GM18909 (cell line): ENCODE measurements around the gene CNPY3.
"Not testable (repeated sequence)": the region's sequence is repeated elsewhere in the genome, so short reads cannot be mapped to it uniquely, and the experiment has no call there.

Source experiments
- ATAC-seq: cut with Tn5 transposase; IDR thresholded peaks from one replicate; pipeline ENCODE4 v1.9.1; 2021; ENCODE audit warnings: mild to moderate bottlenecking; ENCODE audit not compliant: unreplicated experiment, poor library complexity

CNPY3 gene

GRCh38 chr6:42914546-42914945 is 14.7 kb upstream of the CNPY3 start:
- no peak for ATAC-seq

GRCh38 chr6:42915732-42916131 is 13.5 kb upstream of the CNPY3 start, which contains the start of gene PTCRA:
Gene PTCRA (plus strand): TSS chr6:42916053. CDS start chr6:42916070, 17 bp downstream.
- no peak for ATAC-seq

- ATAC-seq: no peak
These were observed 13.0 kb upstream of the CNPY3 start for GRCh38 chr6:42916288-42916687.

GRCh38 chr6:42921801-42922200 is 7.5 kb upstream of the CNPY3 start:
- no peak for ATAC-seq

- no peak for ATAC-seq
These were observed 5.6 kb upstream of the CNPY3 start for GRCh38 chr6:42923666-42924065.

- no peak for ATAC-seq
These were observed 3.9 kb upstream of the CNPY3 start for GRCh38 chr6:42925248-42925857.

DNA sequence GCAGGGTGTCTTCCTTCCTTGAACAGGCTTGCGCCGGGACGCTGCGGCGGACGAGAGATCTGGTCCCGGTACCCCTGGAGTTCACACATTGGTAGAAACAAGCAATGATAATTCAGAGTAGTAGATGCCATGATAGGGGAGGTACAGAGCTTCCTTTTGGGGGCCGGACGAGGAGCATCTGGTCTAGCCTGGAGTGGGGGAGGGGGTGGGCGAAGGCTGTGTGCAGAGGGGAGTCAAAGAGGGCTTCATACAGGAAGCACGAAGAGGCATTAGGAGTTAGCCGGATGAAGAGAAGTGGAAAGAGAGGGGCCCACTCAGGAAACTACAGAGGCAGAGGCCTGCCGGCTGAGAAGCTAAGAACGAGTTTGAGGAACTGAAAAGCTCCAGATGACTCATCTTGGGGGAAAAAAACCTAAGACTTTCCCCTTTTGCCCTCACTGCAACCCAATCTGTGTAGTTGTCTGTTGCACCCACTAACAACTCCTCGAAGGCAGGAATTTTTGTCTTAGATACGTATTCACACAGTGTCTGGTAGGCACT is 611 bp downstream of the CNPY3 start:
- peak; percentile 51 for ATAC-seq

DNA sequence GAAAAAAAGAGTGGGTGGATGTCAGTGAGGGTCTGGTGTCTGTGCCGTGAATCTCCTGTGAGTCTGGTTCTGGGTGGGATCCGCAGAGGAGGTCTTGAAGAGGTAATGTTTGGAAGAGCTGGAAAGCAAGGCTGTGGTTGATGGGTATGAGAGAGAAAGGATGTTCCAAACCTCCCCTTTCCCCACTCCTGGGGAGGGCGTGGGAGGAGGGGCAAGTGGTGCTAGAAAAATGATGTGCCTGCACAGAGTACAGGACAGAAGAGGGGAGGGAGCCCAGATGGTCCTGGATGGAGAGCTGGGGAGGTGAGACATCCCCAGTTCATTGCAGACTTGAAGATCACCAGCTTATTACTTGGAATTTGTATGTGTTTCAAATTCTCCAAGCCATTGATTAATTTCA is 3.1 kb downstream of the CNPY3 start:
- no peak for ATAC-seq

GRCh38 chr6:42933205-42933604 is 3.9 kb downstream of the CNPY3 start:
- no peak for ATAC-seq

DNA sequence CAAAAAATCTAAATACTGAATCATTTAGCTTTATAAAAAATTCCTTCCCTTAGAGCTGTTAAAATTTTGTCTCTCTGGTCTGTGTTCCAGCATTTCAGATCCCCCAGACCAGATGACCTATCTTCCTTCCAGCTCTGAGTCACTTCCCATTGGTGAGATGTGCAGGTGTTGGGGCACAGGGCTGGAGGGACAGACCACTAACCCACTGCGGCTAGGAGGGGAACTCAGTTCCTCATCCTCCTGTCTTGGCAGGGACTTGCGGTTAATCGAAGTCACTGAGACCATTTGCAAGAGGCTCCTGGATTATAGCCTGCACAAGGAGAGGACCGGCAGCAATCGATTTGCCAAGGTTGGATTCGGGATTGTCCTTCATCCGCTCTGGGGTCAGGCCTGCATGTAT is 6.0 kb downstream of the CNPY3 start:
- ATAC-seq: no peak

- no peak for ATAC-seq
These were observed 7.1 kb downstream of the CNPY3 start for GRCh38 chr6:42936398-42936797.

- ATAC-seq: no peak
These were observed 8.5 kb downstream of the CNPY3 start for GRCh38 chr6:42937548-42938427.

- no peak for ATAC-seq
These were observed 9.1 kb downstream of the CNPY3 start for GRCh38 chr6:42938428-42938796.

DNA sequence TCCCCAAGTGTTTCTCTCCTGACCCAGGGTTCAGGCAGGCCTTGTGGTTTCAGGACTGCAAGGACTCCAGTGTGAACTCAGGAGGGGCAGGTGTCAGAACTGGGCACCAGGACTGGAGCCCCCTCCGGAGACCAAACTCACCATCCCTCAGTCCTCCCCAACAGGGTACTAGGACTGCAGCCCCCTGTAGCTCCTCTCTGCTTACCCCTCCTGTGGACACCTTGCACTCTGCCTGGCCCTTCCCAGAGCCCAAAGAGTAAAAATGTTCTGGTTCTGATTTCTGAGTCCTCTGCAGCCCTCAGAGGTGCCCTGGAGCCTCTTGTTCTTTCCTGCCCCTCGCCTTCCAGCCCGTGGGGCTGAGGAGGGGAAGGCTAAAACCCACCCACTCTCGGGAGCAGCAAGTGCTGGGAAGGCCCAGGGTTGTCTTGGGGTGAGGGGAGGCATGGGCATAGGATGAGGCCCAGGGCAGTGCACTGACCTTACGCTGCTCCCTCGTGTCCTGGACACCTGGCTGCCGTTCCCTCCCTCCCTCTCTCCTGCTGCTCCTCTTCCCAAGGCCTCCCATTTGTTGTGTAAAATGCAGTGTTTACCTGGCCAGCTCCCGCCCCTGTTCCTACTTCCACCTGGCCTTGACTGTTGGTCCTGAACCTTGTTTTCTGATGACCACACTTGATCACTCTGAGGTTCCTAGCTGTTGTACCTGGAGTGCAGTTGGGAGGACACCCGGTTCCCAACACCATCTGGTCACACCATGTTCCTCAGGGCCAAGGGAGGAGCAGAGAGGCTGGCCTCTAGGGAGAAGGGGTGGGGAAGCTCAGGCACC is 9.9 kb downstream of the CNPY3 start:
- no peak for ATAC-seq

DNA sequence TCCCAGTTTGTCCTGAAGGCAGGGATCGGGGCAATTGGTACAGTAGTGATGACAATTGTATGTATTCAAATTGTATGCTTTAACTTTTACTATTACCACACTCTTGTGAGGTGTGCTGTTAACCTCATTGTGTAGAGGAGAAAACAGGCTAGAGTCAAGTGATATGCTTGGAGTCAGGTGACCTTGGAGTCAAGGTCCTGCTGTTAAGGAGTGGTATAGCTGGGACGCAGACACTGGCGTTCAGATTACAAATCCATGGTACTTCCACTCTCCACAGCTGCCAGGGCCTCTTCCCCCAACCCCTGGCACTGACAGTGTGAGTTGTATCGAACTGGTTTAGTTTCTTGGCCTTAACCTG is 10.5 kb downstream of the CNPY3 start:
- ATAC-seq: no peak

- ATAC-seq: no peak
These were observed 11.3 kb downstream of the CNPY3 start for GRCh38 chr6:42940493-42941045.

DNA sequence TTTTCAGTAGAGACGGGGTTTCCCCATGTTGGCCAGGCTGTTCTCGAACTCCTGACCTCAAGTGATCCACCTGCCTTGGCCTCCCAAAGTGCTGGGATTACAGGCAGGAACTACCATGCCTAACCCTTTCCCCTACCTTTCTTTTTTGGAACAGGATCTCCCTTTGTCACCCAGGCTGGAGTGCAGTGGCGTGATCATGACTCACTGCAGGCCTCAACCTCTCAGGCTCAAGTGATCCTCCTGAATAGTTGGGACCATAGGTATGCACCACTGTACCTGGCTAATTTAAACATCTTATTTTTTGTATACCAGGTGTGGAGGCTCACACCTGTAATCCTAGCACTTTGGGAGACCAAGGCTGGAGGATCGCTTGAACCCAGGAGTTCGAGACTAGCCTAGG is 12.1 kb downstream of the CNPY3 start:
- ATAC-seq: not testable (repeated sequence)

GRCh38 chr6:42942444-42942843 is 13.2 kb downstream of the CNPY3 start:
- no peak for ATAC-seq

GRCh38 chr6:42947950-42948349 is 18.7 kb downstream of the CNPY3 start:
- no peak for ATAC-seq

GRCh38 chr6:42952389-42952788 is 23.1 kb downstream of the CNPY3 start:
- ATAC-seq: no peak
